Lower leg skin (tissue), 4 donors: ENCODE results near the gene BCL11A. TPM values are rescaled to one million over a fixed set of nuclear protein-coding genes. Genes with fewer than 3 reads are reported as not detected.

Source experiments
- DNase-seq, 2 donors: peaks; one replicate each; pipeline ENCODE4 v3.0.0-alpha.2; 2019; ENCODE audit warnings: low spot score in 2 of 2
- H3K4me3 ChIP-seq: fragments of 200-600 bp; sonication (generic); 2 replicates; pipeline ENCODE4 v1.5.1; 2017; ENCODE audit warnings: mild to moderate bottlenecking, low read depth; ENCODE audit not compliant: poor library complexity, severe bottlenecking
- CTCF ChIP-seq, 3 donors: fragments of 450-650 bp; IDR thresholded peaks; one replicate each; pipeline ENCODE4 v1.5.1; 2016; ENCODE audit warnings: antibody characterized with exemption in 3 of 3, mild to moderate bottlenecking in 3 of 3, moderate library complexity in 2 of 3
- POLR2A ChIP-seq, 2 donors: fragments of 450-650 bp; IDR thresholded peaks; one replicate each; pipeline ENCODE4 v1.6.1; 2016 to 2017; ENCODE audit warnings: antibody characterized with exemption in 2 of 2, mild to moderate bottlenecking in 1 of 2, moderate library complexity in 1 of 2
- WGBS, 2 donors: methylation state at CpG; one replicate each; pipeline ENCODE4 v1.1.5; 2018; 5-methylcytosine and 5-hydroxymethylcytosine counted together
- intact Hi-C: fragments of 100-400 bp; cut with DNase I; formaldehyde crosslinking; loops from one replicate; pipeline ENCODE4 v1.15.0; 2023; ENCODE audit warnings: low total_unique reads
- total RNA-seq, 4 donors: library from RNA; depleted of rRNA; stranded (reverse); fragments of >200 nt; gene quantifications; one replicate each; pipeline ENCODE4 v1.1.0, GENCODE V29; 2016

BCL11A gene
- total RNA-seq, 4 donors from 2014 or later = 62.8 to 94.4 (median 71.5) TPM

- WGBS, 2 donors = 79 to 84% methylated on average over 6 of the region's 6 CpGs
- no peak for DNase-seq
- intact Hi-C loops = no loop called here
- TF ChIP-seq CTCF (IDR thresholded peaks at IDR 0.05) (no peak), POLR2A (IDR thresholded peaks at IDR 0.05) (no peak)
- no peak overlapping the region for H3K4me3 ChIP-seq
These were observed 139.7 kb downstream of the BCL11A start for GRCh38 chr2:60413814-60414168.

- 89 to 93% methylated on average over 4 of the region's 4 CpGs for WGBS, 2 donors
- DNase-seq = no peak
- H3K4me3 ChIP-seq = no peak overlapping the region
- TF ChIP-seq POLR2A (IDR thresholded peaks at IDR 0.05) (no peak), CTCF (IDR thresholded peaks at IDR 0.05) (no peak)
- intact Hi-C loops = no loop called here
These were observed 140.2 kb downstream of the BCL11A start for GRCh38 chr2:60413069-60413813.

- intact Hi-C loops = no loop called here
- WGBS, 2 donors = 49 to 77% methylated on average over 5 of the region's 5 CpGs
- no peak for DNase-seq
- H3K4me3 ChIP-seq = no peak overlapping the region
- no peak for TF ChIP-seq POLR2A (IDR thresholded peaks at IDR 0.05)
- TF ChIP-seq CTCF (IDR thresholded peaks at IDR 0.05) = no peak
These were observed 140.8 kb downstream of the BCL11A start for GRCh38 chr2:60412620-60413019.

- no peak for DNase-seq
- no peak overlapping the region for H3K4me3 ChIP-seq
- 79 to 91% methylated on average over 6 of the region's 6 CpGs for WGBS, 2 donors
- intact Hi-C loops = no loop called here
- TF ChIP-seq POLR2A (IDR thresholded peaks at IDR 0.05) (no peak), CTCF (IDR thresholded peaks at IDR 0.05) (no peak)
These were observed 141.4 kb downstream of the BCL11A start for GRCh38 chr2:60412027-60412426.

- DNase-seq = no peak
- no peak for TF ChIP-seq POLR2A (IDR thresholded peaks at IDR 0.05)
- no peak for TF ChIP-seq CTCF (IDR thresholded peaks at IDR 0.05)
- no peak overlapping the region for H3K4me3 ChIP-seq
- intact Hi-C loops = no loop called here
- 61 to 67% methylated on average over 3 of the region's 3 CpGs for WGBS, 2 donors
These were observed 142.2 kb downstream of the BCL11A start for GRCh38 chr2:60411295-60411694.
